KOPT-K1 (cell line): ENCODE results near the gene HHAT.

Experiments
- H3K27ac ChIP-seq: fragments of 200-600 bp; sonication (generic); 2 replicates; pipeline ENCODE4 v1.5.1; 2016; ENCODE audit warnings: antibody characterized with exemption, mild to moderate bottlenecking, low read depth, low read length; ENCODE audit not compliant: poor library complexity, severe bottlenecking
- H3K36me3 ChIP-seq: fragments of 200-600 bp; sonication (generic); 2 replicates; pipeline ENCODE4 v1.5.1; 2017; ENCODE audit warnings: antibody characterized with exemption, mild to moderate bottlenecking, low read length, moderate library complexity; ENCODE audit not compliant: insufficient read depth
- H3K9me3 ChIP-seq: fragments of 200-600 bp; sonication (generic); 2 replicates; pipeline ENCODE4 v1.5.1; 2017; ENCODE audit warnings: antibody characterized with exemption, low read length, mild to moderate bottlenecking; ENCODE audit not compliant: insufficient read depth, poor library complexity, severe bottlenecking

The HHAT gene

DNA sequence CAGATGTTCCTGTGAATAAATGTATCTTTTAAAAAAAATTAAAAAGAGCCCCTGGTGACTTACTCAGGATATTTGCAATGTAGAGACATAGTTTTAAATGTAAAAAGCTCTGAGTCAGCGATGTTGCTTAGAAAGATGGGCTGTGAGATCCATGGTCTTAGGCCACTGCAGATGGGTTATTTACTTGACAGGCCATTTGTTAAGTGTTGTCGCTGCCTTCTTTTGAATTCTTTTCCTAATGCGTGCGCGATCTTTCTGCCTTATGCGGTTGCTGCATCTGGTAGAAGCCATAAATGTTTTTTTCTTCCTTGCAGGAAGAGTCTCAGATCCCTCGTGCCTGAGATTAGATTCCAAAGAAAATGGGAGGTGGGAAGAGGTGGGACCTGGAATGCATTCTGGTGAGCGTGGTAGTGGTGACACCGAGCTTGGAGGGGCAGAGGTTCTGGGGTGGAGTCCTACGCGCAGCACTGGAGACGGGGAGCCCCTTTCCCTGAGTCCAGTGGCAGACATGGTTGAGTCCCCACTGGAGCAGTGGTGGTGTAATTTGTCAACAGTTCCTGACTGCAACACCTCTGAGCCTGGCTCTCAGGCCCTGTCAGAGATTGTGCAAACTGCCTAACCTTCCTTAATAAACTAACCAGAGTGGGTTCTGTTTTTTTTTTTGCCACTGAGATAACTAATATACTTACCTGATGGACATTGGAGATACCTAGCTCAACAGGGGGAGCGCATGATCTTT, 197.2 kb downstream of the HHAT start:
- Histone ChIP-seq H3K9me3 (no peaks in the 10 kb centered on the region), H3K27ac (no peak overlapping the region)

DNA sequence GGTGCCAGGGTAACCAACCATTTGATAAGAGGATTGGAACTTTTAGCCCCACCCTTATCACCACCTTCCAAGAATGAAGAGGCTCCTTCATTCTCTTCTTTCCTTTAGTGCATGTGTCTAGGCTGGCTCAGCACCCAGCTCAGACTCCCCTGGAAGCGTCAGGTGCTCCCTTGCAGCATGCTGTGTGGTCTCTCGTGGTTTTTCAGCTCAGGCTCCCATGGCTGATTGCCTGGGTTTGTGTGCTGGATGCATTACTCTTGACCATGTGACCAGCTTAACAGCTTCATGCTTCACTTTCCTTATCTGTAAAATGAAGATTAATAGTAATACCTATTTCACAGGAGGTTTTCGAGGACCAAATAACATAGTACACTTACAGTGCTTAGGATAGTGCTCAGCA, 198.4 kb downstream of the HHAT start:
- H3K27ac ChIP-seq, result no peak overlapping the region
- no peaks in the 10 kb centered on the region for H3K9me3 ChIP-seq
- H3K36me3 ChIP-seq, result no peaks in the 10 kb centered on the region

More for the DNA sequence above, 197.2 kb downstream of the HHAT start:
- no peaks in the 10 kb centered on the region for H3K36me3 ChIP-seq

DNA sequence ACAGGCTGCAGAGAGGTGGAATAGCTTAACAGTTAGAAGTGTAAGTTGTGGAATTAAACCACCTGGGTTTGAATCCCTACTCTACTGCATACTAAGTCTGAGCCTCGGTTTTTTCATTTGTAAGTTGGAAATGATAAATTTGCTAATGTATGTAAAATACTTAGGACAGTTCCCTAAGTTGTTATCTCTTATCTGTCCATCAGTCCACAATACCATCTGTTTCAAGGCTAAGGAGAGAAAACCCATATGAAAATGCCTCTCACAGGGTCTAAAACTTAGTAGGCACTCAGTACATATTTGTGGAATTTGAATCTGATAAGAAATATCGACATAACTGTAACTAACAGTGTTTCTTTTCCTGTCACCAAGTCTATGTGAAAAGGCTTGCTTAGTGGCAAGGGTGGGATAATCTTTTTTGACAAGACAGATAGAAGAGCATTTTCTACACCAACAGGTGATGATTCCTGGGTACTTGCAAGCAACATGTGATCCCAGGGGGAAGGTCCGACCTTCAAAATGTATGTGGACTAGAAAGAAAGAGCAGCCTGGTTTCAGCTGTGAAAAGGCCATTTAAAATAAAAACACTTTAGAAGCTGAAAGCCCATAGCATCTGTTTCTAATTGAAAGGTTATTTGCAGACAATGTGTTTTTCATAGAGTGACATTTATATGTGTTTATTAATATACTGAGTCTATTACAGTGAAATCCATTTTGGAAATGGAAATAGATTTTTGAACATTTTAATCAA, 202.9 kb downstream of the HHAT start:
- H3K27ac ChIP-seq, result no peak overlapping the region
- H3K36me3 ChIP-seq, result no peaks in the 10 kb centered on the region
- H3K9me3 ChIP-seq, result no peaks in the 10 kb centered on the region

DNA sequence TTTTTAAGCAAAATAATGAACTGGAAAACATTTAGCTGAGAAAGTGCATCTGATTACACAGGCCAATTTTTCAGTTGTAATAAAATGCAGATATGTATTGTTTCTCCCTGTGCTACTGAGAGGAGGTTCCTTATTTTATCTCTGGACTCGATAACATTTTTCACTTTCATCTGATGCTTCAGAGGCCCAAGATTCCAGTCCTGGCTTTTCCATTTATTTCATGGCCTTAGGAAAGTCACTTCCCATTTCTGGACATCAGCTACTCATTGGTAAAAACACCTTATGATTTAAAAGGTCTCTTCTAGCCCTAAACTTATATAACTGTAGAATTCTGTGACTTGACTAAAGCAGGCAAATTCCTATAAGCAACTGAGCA, 203.5 kb downstream of the HHAT start:
- H3K9me3 ChIP-seq, result no peaks in the 10 kb centered on the region
- H3K36me3 ChIP-seq, result no peaks in the 10 kb centered on the region
- no peak overlapping the region for H3K27ac ChIP-seq

DNA sequence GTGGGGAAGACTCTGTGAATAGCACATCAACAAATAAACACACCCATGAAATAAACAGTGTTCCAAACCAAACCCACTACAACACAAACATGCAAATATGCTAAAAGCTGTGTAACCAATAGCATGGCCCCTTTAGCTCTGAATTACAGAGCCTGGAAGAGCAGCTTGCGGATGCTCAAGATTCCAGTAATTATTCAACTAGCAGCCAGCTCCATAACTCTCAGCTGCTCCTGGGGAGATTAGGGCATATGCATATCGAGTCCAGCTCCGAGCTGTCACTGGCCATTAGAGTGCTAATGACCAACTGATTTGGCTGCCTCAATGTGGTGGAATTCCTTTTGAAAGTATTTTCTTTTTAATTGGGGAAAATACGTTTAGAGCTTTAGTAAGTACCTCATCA, 207.1 kb downstream of the HHAT start:
- no peak overlapping the region for H3K27ac ChIP-seq
- H3K9me3 ChIP-seq, result no peaks in the 10 kb centered on the region

DNA sequence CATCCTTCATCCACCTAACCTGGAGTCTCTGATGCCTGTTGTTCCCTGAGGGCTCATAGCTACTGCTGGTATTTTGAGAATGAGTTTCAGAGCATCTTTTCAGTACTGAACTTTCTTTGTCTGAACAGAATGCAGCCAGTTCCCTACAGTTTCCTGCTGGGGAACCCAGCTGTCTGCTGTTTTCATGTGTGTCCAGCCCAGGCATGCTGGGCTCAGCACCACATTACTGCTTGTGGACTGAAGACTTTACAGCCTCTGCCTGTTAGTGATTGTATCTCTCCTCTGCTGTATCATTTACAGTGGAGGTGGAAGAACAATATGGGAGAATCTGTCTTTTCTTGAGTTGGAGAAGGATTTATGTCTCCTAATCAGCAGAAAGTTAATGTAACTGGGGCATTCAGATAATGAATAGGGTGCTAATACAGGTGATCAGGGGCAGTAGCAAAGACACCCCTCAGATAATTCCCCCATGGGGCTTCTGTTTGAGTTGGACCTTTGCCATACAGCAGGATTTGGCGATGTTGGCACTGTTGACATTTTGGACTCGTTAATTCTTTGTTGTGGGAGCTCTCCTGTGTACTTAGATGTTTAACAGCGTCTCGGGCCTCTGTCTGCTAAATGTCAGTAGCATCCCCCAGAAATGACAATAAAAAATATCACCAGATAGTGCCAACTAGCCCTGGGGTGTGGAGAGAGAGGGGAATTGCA, 207.7 kb downstream of the HHAT start:
- no peak overlapping the region for H3K27ac ChIP-seq
- H3K36me3 ChIP-seq, result no peaks in the 10 kb centered on the region
- no peaks in the 10 kb centered on the region for H3K9me3 ChIP-seq

More for the DNA sequence above, 207.1 kb downstream of the HHAT start:
- no peaks in the 10 kb centered on the region for H3K36me3 ChIP-seq

DNA sequence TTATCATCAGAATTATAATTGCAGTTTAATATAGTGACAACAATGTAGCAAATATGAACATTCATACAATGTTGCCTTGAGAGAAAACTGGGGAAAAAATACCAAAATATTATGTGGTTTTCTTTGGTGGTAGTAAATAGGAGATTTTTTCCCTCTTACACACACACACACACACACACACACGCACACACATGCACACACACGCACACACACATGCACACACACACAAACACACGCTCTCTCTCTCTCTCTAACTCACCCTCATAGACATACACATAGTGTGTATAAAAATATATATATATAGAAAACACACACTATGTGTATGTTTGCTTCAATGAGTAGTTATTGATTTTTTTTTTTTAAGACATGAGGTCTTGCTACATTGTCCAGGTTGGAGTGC, 211.6 kb downstream of the HHAT start:
- H3K27ac ChIP-seq, result no peak overlapping the region
- no peaks in the 10 kb centered on the region for H3K36me3 ChIP-seq
- H3K9me3 ChIP-seq, result no peaks in the 10 kb centered on the region

DNA sequence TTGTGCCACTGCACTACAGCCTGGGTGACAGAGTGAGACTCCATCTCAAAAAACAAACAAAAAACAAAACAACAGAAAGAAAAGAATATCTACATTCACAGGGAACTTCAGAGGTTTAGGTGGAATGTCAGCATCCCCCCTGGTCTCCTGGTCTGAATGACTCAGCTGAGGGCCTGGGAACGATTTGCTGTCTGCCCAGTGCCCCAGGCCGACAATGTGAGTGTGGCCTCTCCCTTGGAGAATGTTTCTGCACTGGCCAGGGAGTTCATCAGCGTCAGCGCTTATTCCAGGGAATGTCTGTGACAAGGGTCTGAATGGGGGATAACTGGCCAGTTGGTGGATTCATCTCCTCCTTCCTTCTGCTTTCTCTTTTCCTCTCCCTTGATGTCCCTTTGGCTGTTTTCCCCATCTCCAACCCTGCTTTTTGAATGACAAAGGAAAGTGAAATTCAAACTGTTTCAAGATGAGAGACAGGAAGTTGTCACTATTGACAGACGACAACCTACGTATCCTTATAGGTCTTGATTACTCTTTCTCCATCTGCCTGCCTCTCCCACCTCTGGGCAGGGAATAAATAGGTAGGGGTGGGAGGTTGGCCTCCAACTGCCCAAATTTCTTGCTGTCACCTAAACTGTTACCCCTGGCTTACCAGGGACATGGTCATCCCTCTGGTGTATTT, 213.1 kb downstream of the HHAT start:
- H3K27ac ChIP-seq, result no peak overlapping the region
- H3K36me3 ChIP-seq, result no peaks in the 10 kb centered on the region
- no peaks in the 10 kb centered on the region for H3K9me3 ChIP-seq

DNA sequence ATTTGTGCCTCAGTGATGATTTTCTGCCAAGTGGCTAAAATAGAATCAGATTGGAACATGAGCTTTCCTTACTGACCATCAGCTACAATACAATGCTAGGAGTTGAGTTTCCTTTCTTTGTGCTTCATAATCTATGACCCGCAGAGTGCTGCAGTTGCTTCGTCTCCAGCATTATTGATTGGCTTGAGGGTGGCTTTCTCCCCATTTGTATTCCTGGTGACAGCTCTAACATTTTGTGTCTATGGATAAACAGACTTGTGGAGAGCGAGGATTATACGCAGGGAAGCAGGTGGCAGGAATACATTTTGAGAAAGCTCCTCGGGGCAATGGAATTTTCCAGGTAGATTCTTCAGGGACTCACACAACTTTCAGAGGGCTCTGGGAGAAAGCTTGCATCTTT, 223.2 kb downstream of the HHAT start:
- Histone ChIP-seq H3K9me3 (no peaks in the 10 kb centered on the region), H3K36me3 (no peaks in the 10 kb centered on the region), H3K27ac (no peak overlapping the region)

DNA sequence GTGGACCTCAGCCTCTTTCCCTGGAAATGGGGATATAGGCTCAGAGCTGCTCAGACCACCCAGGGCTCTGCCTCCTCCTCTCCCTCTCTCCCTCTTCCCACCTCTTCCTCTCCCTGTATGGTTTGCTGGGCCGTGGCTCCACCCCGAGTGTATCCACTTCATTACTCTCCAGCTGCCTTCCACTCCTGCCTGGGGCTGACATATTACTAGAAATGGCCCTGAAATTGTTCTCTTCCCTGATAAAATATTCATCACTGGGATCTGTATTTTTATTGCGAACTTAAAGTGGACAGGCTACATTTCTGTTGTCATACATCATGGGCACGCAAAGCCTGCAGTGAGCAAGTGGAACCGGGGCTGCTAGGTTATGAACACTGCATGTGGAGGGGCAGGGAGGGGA, 225.0 kb downstream of the HHAT start:
- Histone ChIP-seq H3K9me3 (no peaks in the 10 kb centered on the region), H3K27ac (no peak overlapping the region), H3K36me3 (no peaks in the 10 kb centered on the region)

DNA sequence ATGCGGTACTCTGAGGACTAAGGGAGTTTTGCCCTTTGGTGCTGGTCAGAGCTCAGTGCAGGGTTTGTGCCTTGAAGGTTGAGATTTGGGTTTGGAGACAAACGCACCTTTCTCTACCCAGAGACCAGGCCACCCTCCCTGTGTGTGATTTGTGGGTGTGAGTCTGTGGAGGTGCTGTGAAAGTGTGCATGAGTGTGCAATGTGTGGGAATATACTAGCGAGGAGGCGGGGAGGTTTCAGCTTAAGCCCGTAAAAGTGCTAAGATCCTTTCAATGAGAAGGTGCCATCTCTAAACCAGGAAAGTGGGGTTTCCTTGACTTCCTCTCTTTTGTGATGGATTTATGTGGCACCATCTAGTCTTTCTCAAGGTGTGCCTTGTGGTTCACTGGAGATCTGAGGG, 225.7 kb downstream of the HHAT start:
- Histone ChIP-seq H3K36me3 (no peaks in the 10 kb centered on the region), H3K9me3 (no peaks in the 10 kb centered on the region), H3K27ac (no peak overlapping the region)

DNA sequence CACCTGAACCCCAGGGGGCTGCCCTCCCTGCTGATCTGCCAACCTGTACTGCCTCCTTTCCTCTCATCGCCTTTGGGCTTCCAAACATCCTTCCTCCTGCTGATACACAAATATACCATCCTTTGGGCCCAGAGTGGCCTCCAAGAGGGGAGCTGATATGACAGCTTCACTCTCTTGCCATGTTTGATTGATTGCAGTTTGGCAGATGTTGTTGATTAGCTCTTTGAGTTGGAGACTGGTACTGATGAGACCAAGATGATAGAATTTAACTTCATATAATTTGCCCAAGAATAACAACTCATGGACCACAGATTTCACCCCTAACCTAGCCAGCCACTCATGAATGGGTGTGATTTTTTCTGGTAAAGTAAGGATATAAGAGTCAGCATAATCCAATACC, 227.8 kb downstream of the HHAT start:
- Histone ChIP-seq H3K9me3 (no peaks in the 10 kb centered on the region), H3K27ac (no peak overlapping the region), H3K36me3 (no peaks in the 10 kb centered on the region)

DNA sequence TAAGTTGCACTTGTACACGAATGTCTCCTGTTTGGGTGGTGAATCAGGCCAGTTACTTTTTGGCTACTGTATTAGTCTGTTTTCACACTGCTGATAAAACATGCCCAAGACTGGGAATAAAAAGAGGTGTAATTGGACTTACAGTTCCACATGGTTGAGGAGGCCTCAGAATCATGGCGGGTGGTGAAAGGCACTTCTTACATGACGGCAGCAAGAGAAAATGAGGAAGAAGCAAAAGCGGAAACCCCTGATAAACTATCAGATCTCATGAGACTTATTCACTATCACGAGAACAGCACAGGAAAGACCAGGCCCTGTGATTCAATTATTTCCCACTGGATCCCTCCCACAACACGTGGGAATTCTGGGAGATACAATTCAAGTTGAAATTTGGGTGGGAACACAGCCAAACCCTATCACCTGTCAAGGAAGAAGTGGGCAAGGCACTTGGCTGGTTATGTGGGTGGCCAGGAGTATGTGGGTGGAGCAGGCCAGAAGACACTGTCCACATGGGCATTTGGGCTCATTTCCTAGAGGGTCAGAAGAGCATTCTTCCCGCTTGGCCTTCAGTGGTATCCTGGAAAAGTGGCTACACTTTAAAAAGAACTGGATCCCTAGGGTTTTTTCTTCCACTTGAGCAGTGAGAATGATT, 228.8 kb downstream of the HHAT start:
- no peaks in the 10 kb centered on the region for H3K9me3 ChIP-seq
- H3K27ac ChIP-seq, result no peak overlapping the region
- no peaks in the 10 kb centered on the region for H3K36me3 ChIP-seq

DNA sequence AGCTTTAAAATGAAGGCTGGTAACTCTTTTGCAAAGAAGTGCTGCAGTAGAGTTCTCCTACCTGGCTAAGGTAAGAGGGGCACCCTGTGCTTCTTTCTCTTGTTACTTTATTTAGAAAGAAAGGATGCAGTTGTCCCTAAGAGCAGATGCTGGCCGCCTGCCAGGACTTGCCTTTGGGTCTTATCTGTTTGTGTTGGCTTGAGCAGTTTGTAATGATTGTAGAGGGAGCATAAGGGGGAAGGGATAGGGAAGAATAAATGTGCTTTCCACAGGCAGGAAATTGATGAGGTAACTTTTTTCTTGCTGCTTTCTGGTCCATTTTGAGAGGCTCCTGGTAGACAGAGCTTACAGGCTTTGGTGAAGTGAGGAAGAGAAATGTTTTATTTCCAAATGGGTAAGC, 229.6 kb downstream of the HHAT start:
- Histone ChIP-seq H3K36me3 (no peaks in the 10 kb centered on the region), H3K9me3 (no peaks in the 10 kb centered on the region), H3K27ac (no peak overlapping the region)

DNA sequence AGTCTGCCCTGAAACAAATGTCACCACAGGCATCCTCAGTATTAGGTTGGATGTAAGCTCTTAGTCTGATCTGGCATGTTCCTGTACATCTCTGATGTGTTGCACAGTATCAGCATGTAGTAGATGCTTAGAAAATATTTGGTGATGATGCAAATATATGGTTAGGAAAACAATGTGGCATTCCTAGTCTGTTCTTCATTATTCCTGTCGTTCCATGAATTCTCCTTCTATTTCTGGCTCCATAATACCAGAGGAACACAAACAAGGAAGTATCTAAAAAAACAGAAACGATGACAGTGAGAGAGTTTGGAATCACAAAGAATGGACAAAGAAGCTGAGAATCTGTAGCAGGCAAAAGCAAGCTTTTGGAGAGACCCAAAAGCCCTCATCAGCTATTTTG, 236.6 kb downstream of the HHAT start:
- Histone ChIP-seq H3K27ac (no peak overlapping the region), H3K9me3 (no peaks in the 10 kb centered on the region), H3K36me3 (no peaks in the 10 kb centered on the region)
